ENCODE measurements around the gene CLTA. TPM values are rescaled to one million over a fixed set of nuclear protein-coding genes. Genes with fewer than 3 reads are reported as not detected.

Gene CLTA
- total RNA-seq, 2 experiments from 2014 or later, result 32.0 to 32.8 TPM

- no peak overlapping the region for H3K4me3 Mint-ChIP-seq
- TF ChIP-seq CTCF (IDR thresholded peaks at IDR 0.05), result no peak
- peaks cover 23% of the 10 kb centered on the region for H3K36me3 ChIP-seq (ENCODE audit: insufficient read depth, low read length)
Measured at GRCh38 chr9:36162211-36162738, 28.4 kb upstream of the CLTA start.

GRCh38 chr9:36163049-36163785 is 27.5 kb upstream of the CLTA start:
- POLR2A ChIA-PET, result interaction anchor here (2.2 kb wide), 1 partner anchor 27 kb away, joined by 5 read pairs; the partner anchor contains the start of gene CLTA

More at GRCh38 chr9:36162211-36162738, 28.4 kb upstream of the CLTA start:
- Mint-ChIP-seq H3K4me1 (ENCODE audit: low read depth) (peaks cover 4% of the 10 kb centered on the region), H3K36me3 (ENCODE audit: low read depth) (peaks cover 24% of the 10 kb centered on the region), H3K9me3 (no peaks in the 10 kb centered on the region), H3K27ac (no peak overlapping the region), H3K27me3 (no peaks in the 10 kb centered on the region)
- H3K9me3 ChIP-seq (ENCODE audit: control insufficient read depth in 1 of 2, insufficient read depth in 1 of 2, low read length in 2 of 2), result no peaks in the 10 kb centered on the region
- no peak overlapping the region for H3K27ac ChIP-seq (ENCODE audit: low read depth in 1 of 2, low read length in 2 of 2)
- ATAC-seq (ENCODE audit: poor library complexity) (no peak), DNase-seq (no peak)
- POLR2A ChIA-PET, result no interaction called here
- H3K4me1 ChIP-seq (ENCODE audit: insufficient read depth, low read length), result peaks cover 15% of the 10 kb centered on the region
- intact Hi-C loops (cut with DNase I, micrococcal nuclease), result loop anchor here in 1 of 2 experiments (5.0 to 10.0 kb wide), 2 partner anchors 35 to 207 kb away; partner anchors contain the start of gene OR2S2
- CTCF ChIA-PET, result no interaction called here
- H3K4me3 ChIP-seq (ENCODE audit: low read length), result no peak overlapping the region
- no peaks in the 10 kb centered on the region for H3K27me3 ChIP-seq (ENCODE audit: control insufficient read depth in 1 of 2, insufficient read depth in 2 of 2, low read length in 2 of 2)

GRCh38 chr9:36163786-36164170 is 26.9 kb upstream of the CLTA start:
- H3K9me3 Mint-ChIP-seq, result no peaks in the 10 kb centered on the region
- H3K4me3 ChIP-seq (ENCODE audit: low read length), result no peak overlapping the region

More at GRCh38 chr9:36163049-36163785, 27.5 kb upstream of the CLTA start:
- Mint-ChIP-seq H3K4me3 (no peak overlapping the region), H3K27ac (peak overlapping the region; percentile 28), H3K36me3 (ENCODE audit: low read depth) (peaks cover 21% of the 10 kb centered on the region), H3K9me3 (no peaks in the 10 kb centered on the region), H3K4me1 (ENCODE audit: low read depth) (peaks cover 4% of the 10 kb centered on the region), H3K27me3 (no peaks in the 10 kb centered on the region)
- Histone ChIP-seq H3K27ac (ENCODE audit: low read depth in 1 of 2, low read length in 2 of 2) (no peak overlapping the region), H3K27me3 (ENCODE audit: control insufficient read depth in 1 of 2, insufficient read depth in 2 of 2, low read length in 2 of 2) (no peaks in the 10 kb centered on the region), H3K36me3 (ENCODE audit: insufficient read depth, low read length) (peaks cover 22% of the 10 kb centered on the region), H3K9me3 (ENCODE audit: control insufficient read depth in 1 of 2, insufficient read depth in 1 of 2, low read length in 2 of 2) (no peaks in the 10 kb centered on the region), H3K4me1 (ENCODE audit: insufficient read depth, low read length) (peaks cover 15% of the 10 kb centered on the region), H3K4me3 (ENCODE audit: low read length) (no peak overlapping the region)
- intact Hi-C loops (cut with DNase I, micrococcal nuclease), result loop anchor here in 1 of 2 experiments (5.0 to 10.0 kb wide), 2 partner anchors 36 to 208 kb away; partner anchors contain the start of gene OR2S2
- no peak for TF ChIP-seq CTCF (IDR thresholded peaks at IDR 0.05)
- ATAC-seq (ENCODE audit: poor library complexity), result no peak
- DNase-seq, result no peak
- CTCF ChIA-PET, result interaction anchor here (0.8 to 7.5 kb wide), 4 partner anchors 15 to 62 kb away, joined by 3 to 122 read pairs (median 4); partner anchors contain the start of genes CLTA and GLIPR2

More at GRCh38 chr9:36163786-36164170, 26.9 kb upstream of the CLTA start:
- Mint-ChIP-seq H3K27me3 (no peaks in the 10 kb centered on the region), H3K36me3 (ENCODE audit: low read depth) (peaks cover 17% of the 10 kb centered on the region), H3K27ac (peak overlapping the region; percentile 28), H3K4me1 (ENCODE audit: low read depth) (no peaks in the 10 kb centered on the region), H3K4me3 (no peak overlapping the region)
- CTCF ChIA-PET, result interaction anchor here (0.8 to 7.5 kb wide), 6 partner anchors 15 to 62 kb away, joined by 3 to 122 read pairs (median 4); partner anchors contain the start of genes CLTA and GLIPR2
- DNase-seq (no peak), ATAC-seq (ENCODE audit: poor library complexity) (no peak)
- Histone ChIP-seq H3K27ac (ENCODE audit: low read depth in 1 of 2, low read length in 2 of 2) (no peak overlapping the region), H3K27me3 (ENCODE audit: control insufficient read depth in 1 of 2, insufficient read depth in 2 of 2, low read length in 2 of 2) (no peaks in the 10 kb centered on the region), H3K36me3 (ENCODE audit: insufficient read depth, low read length) (peaks cover 19% of the 10 kb centered on the region), H3K4me1 (ENCODE audit: insufficient read depth, low read length) (peaks cover 15% of the 10 kb centered on the region), H3K9me3 (ENCODE audit: control insufficient read depth in 1 of 2, insufficient read depth in 1 of 2, low read length in 2 of 2) (no peaks in the 10 kb centered on the region)
- POLR2A ChIA-PET, result interaction anchor here (1.1 to 2.2 kb wide), 2 partner anchors 27 kb away, joined by 3 to 5 read pairs; partner anchors contain the start of genes CLTA and GLIPR2
- TF ChIP-seq CTCF (IDR thresholded peaks at IDR 0.05), result no peak
- intact Hi-C loops (cut with DNase I, micrococcal nuclease), result loop anchor here in 1 of 2 experiments (5.0 to 10.0 kb wide), 2 partner anchors 36 to 209 kb away; partner anchors contain the start of gene OR2S2

All from CD4-positive, alpha-beta T cell (primary cell).